DMS153 treated with DMSO at 0.1 percent for 48 hours (cell line): ENCODE data around the gene BLTP3B.

Experiments used
- DNase-seq: peaks from one replicate; lab custom pipeline; 2025; ENCODE audit not compliant: unreplicated experiment; lab: John Stamatoyannopoulos, UW

Gene BLTP3B

GRCh38 chr12:100164153-100164704 lies 21.6 kb upstream of the BLTP3B start:
- no peak for DNase-seq

GRCh38 chr12:100163416-100164152 lies 20.9 kb upstream of the BLTP3B start:
- DNase-seq: peak; percentile 49

GRCh38 chr12:100159391-100160104 lies 16.9 kb upstream of the BLTP3B start:
- no peak for DNase-seq

GRCh38 chr12:100158535-100158934 lies 15.9 kb upstream of the BLTP3B start:
- DNase-seq: no peak

DNA sequence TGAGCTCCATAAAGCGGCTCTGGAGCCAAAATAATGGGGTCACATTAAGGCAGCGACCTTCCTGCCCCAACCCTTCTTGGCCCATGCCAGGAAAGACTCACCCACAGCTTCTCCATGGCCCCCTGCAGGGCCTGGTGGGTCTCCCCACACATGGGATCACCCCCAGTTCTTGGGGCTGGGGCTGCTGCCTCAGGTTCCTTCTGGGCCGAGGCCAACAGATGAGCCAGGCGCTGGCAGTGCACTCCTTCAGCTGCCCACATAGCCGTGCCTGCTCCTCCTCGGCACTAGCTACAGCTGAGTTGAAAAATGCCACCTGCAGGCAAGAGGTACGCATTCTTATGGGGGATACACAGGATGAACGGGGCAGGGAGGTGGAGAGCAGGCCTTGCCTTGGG lies 14.8 kb upstream of the BLTP3B start:
- DNase-seq: no peak

DNA sequence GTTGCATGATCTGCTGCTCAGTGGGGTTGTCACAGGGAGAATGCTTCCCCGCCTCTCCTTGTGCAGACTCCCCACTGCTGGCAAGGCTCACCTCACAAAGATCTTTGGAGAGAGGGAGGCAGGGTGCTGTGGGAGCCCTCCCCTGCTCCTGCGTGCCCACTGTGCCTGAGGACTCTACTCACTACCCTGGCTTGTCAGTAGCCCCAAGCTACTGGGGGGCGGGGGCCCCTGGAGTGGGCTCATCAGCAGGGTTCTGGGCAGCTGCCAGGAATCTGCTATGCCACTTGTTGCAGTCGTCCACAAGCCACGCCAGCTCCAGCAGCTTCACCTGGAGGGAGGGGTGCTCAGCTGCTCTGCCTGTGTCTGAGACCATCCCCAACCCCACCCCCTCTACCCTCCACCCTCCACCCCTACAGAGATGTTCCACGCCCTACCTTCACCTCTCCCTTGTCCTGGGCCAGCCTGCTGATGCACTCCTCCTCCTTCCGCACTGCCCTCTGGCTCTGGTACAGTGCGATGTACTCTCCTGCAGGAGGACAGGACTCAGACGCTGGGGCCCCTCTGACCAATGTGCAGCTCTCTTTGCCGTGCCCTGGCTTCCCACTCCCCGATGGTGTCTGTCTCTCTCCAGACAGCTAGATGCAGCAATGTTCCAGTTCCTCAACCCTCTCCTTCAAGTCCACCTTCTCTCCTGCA lies 14.2 kb upstream of the BLTP3B start:
- DNase-seq: no peak

DNA sequence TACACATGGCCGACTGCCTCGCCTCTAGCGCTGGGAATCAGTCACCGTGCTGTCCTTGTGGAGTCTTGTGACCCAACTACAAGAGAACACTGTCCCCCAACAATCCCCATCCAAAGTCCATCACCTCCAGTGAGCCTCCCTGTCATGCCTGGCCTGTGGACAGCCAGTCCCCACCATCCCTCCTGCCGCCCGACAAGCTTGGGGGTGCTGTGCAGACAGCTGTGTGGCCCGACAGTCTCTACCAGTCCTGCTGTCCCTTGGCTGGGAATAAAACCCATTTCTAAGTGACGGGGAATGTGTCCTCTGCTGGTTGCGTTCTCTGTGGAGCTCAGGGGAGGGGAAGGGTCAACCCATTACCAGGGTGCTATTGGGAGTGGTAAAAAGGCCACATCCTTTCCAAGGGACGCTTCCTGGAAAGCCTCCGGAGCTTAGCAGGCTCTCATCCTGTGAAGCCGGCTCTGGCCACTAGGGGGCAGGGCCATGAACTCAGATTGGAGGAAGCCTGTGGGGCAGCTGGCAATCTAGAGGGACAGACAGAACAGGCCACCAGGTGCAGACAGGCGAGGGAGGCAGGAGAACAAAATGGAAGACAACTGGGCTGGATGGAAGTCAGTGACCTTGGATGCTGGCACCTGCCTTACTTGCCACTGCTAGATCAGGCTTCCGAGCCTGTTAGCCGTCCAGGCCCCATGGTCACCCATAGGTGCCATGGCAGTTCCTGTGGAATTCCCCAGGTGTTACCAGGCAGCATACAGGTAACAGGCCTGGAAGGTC lies 12.0 kb upstream of the BLTP3B start:
- no peak for DNase-seq

- no peak for DNase-seq
Observed at GRCh38 chr12:100153131-100153530, 10.5 kb upstream of the BLTP3B start.

DNA sequence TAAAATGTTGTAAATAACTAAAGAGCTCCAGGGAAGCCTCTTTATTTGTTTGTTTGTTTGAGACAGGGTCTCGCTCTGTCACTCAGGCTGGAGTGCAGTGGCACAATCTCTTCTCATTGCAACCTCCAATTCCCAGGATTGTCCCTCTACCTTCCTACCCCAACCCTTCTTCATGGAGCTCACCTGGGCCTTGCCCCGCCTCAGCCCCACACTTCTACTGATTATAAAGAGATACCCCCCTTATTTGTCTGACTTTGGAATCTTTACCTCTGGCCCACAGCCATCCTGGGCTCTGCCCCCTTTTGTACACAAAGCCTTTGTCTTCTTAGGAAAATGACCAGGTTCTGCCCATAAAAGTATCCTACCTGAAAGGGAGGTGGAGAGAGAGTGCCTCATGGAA lies 9.1 kb upstream of the BLTP3B start:
- DNase-seq: no peak

GRCh38 chr12:100146252-100146651 lies 3.6 kb upstream of the BLTP3B start:
- DNase-seq: no peak

- no peak for DNase-seq
Observed at GRCh38 chr12:100145643-100146042, 3.0 kb upstream of the BLTP3B start.

DNA sequence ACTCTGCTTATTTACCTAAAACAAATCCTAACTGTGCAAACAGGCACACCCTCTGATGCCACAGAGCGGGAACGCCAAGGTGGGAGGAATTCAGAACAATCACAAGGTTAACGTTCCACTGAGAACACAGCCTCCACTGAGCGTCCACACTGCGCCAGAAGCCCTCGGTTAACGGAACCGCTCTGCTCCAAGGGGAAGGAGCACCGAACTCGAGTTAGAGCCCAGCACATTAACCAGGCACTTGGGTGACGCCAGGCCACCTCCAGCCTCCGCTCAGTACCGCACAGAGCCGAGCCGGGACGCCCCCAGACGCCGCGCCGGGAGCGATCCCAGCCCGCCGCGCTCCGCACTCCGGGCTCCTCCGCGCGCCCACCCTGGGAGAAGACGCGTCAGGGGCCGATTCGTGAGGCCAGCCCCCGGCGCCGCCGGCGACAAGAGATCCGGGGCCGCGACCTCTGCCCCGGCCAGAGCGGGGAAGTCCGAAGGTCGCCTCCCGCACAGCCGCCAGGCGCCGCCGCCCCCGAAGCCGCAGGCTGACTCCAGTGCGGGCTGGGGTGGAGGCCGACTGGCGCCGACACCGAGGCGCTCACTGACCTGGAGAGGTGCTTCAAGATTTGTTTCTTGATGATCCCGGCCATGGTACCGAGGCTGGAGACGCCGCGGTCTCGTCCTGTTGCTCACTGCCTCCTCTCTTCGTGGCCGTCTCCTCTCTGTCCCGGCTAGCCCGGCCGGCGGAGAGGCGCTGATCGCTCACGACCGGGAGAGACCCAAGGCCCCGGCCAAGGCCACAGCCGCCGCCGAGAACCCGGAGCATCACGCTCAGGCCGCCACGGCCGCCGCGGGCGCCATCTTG lies 450 bp downstream of the BLTP3B start:
- DNase-seq: peak; percentile 28

- no peak for DNase-seq
Observed at GRCh38 chr12:100141666-100141997, 1.0 kb downstream of the BLTP3B start.

DNA sequence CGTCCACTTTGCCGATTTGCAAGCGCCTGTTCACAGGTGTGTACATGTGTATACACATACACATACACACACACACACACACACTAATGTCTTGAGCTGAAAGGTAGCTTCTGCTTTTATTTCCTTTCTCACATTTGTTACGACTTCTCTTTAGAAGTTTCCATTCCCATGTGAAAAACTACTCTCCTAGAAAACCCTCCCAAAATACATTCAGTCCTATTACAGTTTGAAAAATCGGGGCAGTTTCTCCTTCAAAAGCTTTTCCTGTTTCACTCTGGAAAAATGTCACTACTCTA lies 3.9 kb downstream of the BLTP3B start:
- no peak for DNase-seq

GRCh38 chr12:100138048-100138802 lies 4.4 kb downstream of the BLTP3B start:
- no peak for DNase-seq

GRCh38 chr12:100133200-100133599 lies 9.5 kb downstream of the BLTP3B start:
- DNase-seq: no peak

DNA sequence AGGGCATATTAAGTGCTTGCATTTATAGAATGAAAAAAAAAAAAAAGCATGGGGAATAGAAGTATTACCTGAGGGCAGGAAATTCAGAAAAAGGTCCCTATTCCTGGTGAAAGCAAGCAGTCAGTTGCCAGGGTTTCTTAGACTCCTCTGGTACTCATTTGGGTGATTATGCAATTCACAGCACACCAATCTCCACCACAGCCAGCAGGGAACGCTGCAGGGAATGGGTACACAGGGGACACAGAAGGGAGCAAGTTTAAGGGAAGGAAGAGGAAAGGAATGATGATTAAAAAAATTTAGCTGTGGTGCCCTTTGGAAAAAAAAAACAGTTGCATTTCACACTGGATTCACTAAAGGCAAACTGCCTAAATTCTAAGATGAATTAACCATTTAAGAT lies 14.2 kb downstream of the BLTP3B start:
- no peak for DNase-seq

DNA sequence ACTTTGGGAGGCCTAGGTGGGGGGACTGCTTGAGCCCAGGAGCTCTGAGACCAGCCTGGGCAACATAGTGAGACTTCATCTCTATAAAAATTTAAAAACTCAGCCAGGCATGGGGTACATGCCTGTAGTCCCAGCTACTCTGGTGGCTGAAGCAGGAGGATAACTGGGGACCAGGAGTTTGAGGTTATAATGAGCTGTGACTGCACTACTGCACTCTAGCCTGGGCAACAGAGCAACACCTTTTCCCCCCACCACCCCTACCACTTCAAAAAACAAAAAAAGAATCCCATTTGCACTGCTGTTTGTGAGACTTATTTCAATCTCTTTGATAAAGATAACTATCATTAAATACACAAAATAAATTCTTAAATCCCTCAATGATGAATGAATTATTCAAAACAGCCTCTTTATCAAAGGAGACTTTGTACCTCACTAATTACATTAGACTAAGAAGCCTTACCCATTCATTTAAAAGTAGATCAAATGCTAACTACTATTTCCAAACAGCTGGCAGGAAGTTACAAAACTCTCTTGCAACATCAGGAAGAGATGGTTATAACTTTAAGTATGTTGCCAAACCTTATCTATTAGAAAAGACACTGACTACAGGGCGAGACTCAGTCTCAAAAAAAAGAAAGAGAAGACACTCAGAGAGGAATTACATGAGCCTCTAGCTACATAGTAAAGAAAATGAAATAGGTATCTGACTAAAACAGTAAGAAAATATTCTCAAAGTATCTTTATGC lies 14.7 kb downstream of the BLTP3B start:
- no peak for DNase-seq
